ENCODE results near the gene CADM4. TPM values are rescaled to one million over a fixed set of nuclear protein-coding genes. Genes with fewer than 3 reads are reported as not detected.

Gene CADM4
- total RNA-seq, 1 experiment from 2014 or later = 28.7 TPM

- Histone ChIP-seq H3K4me1 (ENCODE audit: insufficient read depth, low read length, poor library complexity, severe bottlenecking) (no peaks in the 10 kb centered on the region), H3K27ac (ENCODE audit: low read depth, low read length, poor library complexity, severe bottlenecking) (no peak overlapping the region), H3K27me3 (replicated peaks; ENCODE audit: insufficient read depth, low read depth, low read length, poor library complexity) (no peaks in the 10 kb centered on the region), H3K9me3 (ENCODE audit: low read depth, low read length, poor library complexity, severe bottlenecking) (no peaks in the 10 kb centered on the region), H3K4me3 (ENCODE audit: low read depth, low read length, poor library complexity, severe bottlenecking) (no peak overlapping the region), H3K36me3 (ENCODE audit: insufficient read depth, low read length, poor library complexity, severe bottlenecking) (peaks cover 41% of the 10 kb centered on the region)
- ChIA-PET POLR2A (ENCODE audit: low non-redundant PET) (no interaction called here), CTCF (no interaction called here)
- no TSS peak for BruUV-seq (replicated peaks)
- no peak for TF ChIP-seq CTCF (conservative IDR thresholded peaks at IDR 0.05; ENCODE audit: low read depth, low read length)
- no peak for TF ChIP-seq EZH2 (IDR thresholded peaks at IDR 0.05; ENCODE audit: borderline replicate concordance, low read depth, low read length, poor library complexity, severe bottlenecking)
- intact Hi-C loops (cut with micrococcal nuclease; ENCODE audit: unreplicated experiment) = no loop called here
- no peak for DNase-seq (ENCODE audit: low spot score)
Measured at GRCh38 chr19:43658001-43658400, 18.4 kb upstream of the CADM4 start.

- Histone ChIP-seq H3K27me3 (replicated peaks; ENCODE audit: insufficient read depth, low read depth, low read length, poor library complexity) (no peaks in the 10 kb centered on the region), H3K4me3 (ENCODE audit: low read depth, low read length, poor library complexity, severe bottlenecking) (no peak overlapping the region), H3K36me3 (ENCODE audit: insufficient read depth, low read length, poor library complexity, severe bottlenecking) (peaks cover 49% of the 10 kb centered on the region), H3K4me1 (ENCODE audit: insufficient read depth, low read length, poor library complexity, severe bottlenecking) (no peaks in the 10 kb centered on the region), H3K9me3 (ENCODE audit: low read depth, low read length, poor library complexity, severe bottlenecking) (no peaks in the 10 kb centered on the region), H3K27ac (ENCODE audit: low read depth, low read length, poor library complexity, severe bottlenecking) (no peak overlapping the region)
- intact Hi-C loops (cut with micrococcal nuclease; ENCODE audit: unreplicated experiment) = no loop called here
- BruUV-seq (replicated peaks) = no TSS peak
- no peak for TF ChIP-seq EZH2 (IDR thresholded peaks at IDR 0.05; ENCODE audit: borderline replicate concordance, low read depth, low read length, poor library complexity, severe bottlenecking)
- TF ChIP-seq CTCF (conservative IDR thresholded peaks at IDR 0.05; ENCODE audit: low read depth, low read length) = no peak
- DNase-seq (ENCODE audit: low spot score) = no peak
- ChIA-PET CTCF (no interaction called here), POLR2A (ENCODE audit: low non-redundant PET) (no interaction called here)
Measured at GRCh38 chr19:43656436-43656835, 16.8 kb upstream of the CADM4 start.

- peaks cover 53% of the 10 kb centered on the region for H3K36me3 ChIP-seq (ENCODE audit: insufficient read depth, low read length, poor library complexity, severe bottlenecking)
- intact Hi-C loops (cut with micrococcal nuclease; ENCODE audit: unreplicated experiment) = loop anchor here (1.0 kb wide), 1 partner anchor 56 kb away; the partner anchor contains the start of genes IRGQ and ZNF576
Measured at GRCh38 chr19:43652546-43652874, 12.9 kb upstream of the CADM4 start.

More at GRCh38 chr19:43652546-43652874, 12.9 kb upstream of the CADM4 start:
- ChIA-PET CTCF (no interaction called here), POLR2A (ENCODE audit: low non-redundant PET) (no interaction called here)
- H3K27me3 ChIP-seq (replicated peaks; ENCODE audit: insufficient read depth, low read depth, low read length, poor library complexity) = no peaks in the 10 kb centered on the region
- no peak overlapping the region for H3K27ac ChIP-seq (ENCODE audit: low read depth, low read length, poor library complexity, severe bottlenecking)
- H3K4me1 ChIP-seq (ENCODE audit: insufficient read depth, low read length, poor library complexity, severe bottlenecking) = no peaks in the 10 kb centered on the region
- H3K4me3 ChIP-seq (ENCODE audit: low read depth, low read length, poor library complexity, severe bottlenecking) = no peak overlapping the region
- DNase-seq (ENCODE audit: low spot score) = no peak
- no peak for TF ChIP-seq CTCF (conservative IDR thresholded peaks at IDR 0.05; ENCODE audit: low read depth, low read length)
- TF ChIP-seq EZH2 (IDR thresholded peaks at IDR 0.05; ENCODE audit: borderline replicate concordance, low read depth, low read length, poor library complexity, severe bottlenecking) = no peak
- no peaks in the 10 kb centered on the region for H3K9me3 ChIP-seq (ENCODE audit: low read depth, low read length, poor library complexity, severe bottlenecking)
- no TSS peak for BruUV-seq (replicated peaks)
